ENCODE measurements around the gene DAGLA. TPM values are rescaled to one million over a fixed set of nuclear protein-coding genes. Genes with fewer than 3 reads are reported as not detected.

The DAGLA gene
- total RNA-seq, 1 experiment from 2014 or later = 9.5 TPM

GRCh38 chr11:61714916-61715315, 34.7 kb downstream of the DAGLA start:
- BruUV-seq (replicated peaks) = no TSS peak
- no peaks in the 10 kb centered on the region for H3K27me3 ChIP-seq (replicated peaks; ENCODE audit: control insufficient read depth, insufficient read depth, low read length)
- H3K9me3 Mint-ChIP-seq (ENCODE audit: unreplicated experiment) = no peaks in the 10 kb centered on the region
- DNase-seq = no peak
- H3K4me1 Mint-ChIP-seq (ENCODE audit: low read depth, unreplicated experiment) = peaks cover 13% of the 10 kb centered on the region
- peaks cover 19% of the 10 kb centered on the region for H3K4me1 ChIP-seq
- no peaks in the 10 kb centered on the region for H3K27me3 Mint-ChIP-seq (ENCODE audit: insufficient read depth, unreplicated experiment)
- peaks cover 5% of the 10 kb centered on the region for H3K36me3 Mint-ChIP-seq (ENCODE audit: insufficient read depth, unreplicated experiment)
- H3K4me3 Mint-ChIP-seq (ENCODE audit: unreplicated experiment) = no peak overlapping the region
- intact Hi-C loops (cut with micrococcal nuclease; ENCODE audit: unreplicated experiment) = loop anchor here (5.0 kb wide), 1 partner anchor 33 kb away; the partner anchor contains the start of gene DAGLA
- CTCF ChIA-PET = interaction anchor here (1.9 kb wide), 1 partner anchor 19 kb away, joined by 9 read pairs; no protein-coding TSS in a partner anchor
- no peaks in the 10 kb centered on the region for H3K9me3 ChIP-seq
- H3K4me3 ChIP-seq (ENCODE audit: low read depth, low read length) = no peak overlapping the region
- no peak for TF ChIP-seq CTCF (IDR thresholded peaks at IDR 0.05; ENCODE audit: insufficient read depth in 1 of 2, low read depth in 1 of 2, low read length in 1 of 2, severe bottlenecking in 1 of 2, unreplicated experiment in 1 of 2)
- H3K27ac Mint-ChIP-seq (ENCODE audit: unreplicated experiment) = no peak overlapping the region
- no peaks in the 10 kb centered on the region for H3K36me3 ChIP-seq (ENCODE audit: control insufficient read depth, insufficient read depth, low read length)
- POLR2A ChIA-PET = no interaction called here

- BruUV-seq (replicated peaks) = no TSS peak
- peaks cover 5% of the 10 kb centered on the region for H3K36me3 Mint-ChIP-seq (ENCODE audit: insufficient read depth, unreplicated experiment)
These were observed 35.7 kb downstream of the DAGLA start for GRCh38 chr11:61715867-61716266.

More at GRCh38 chr11:61715867-61716266, 35.7 kb downstream of the DAGLA start:
- TF ChIP-seq CTCF (IDR thresholded peaks at IDR 0.05; ENCODE audit: insufficient read depth in 1 of 2, low read depth in 1 of 2, low read length in 1 of 2, severe bottlenecking in 1 of 2, unreplicated experiment in 1 of 2) = no peak
- POLR2A ChIA-PET = no interaction called here
- Histone ChIP-seq H3K36me3 (ENCODE audit: control insufficient read depth, insufficient read depth, low read length) (no peaks in the 10 kb centered on the region; the same call in 1 of the 2 replicates), H3K4me1 (peaks cover 19% of the 10 kb centered on the region), H3K27me3 (replicated peaks; ENCODE audit: control insufficient read depth, insufficient read depth, low read length) (no peaks in the 10 kb centered on the region), H3K4me3 (ENCODE audit: low read depth, low read length) (no peak overlapping the region), H3K9me3 (no peaks in the 10 kb centered on the region)
- CTCF ChIA-PET = interaction anchor here (1.2 to 1.9 kb wide), 2 partner anchors 12 to 18 kb away, joined by 3 to 9 read pairs; no protein-coding TSS in a partner anchor
- DNase-seq = no peak
- intact Hi-C loops (cut with micrococcal nuclease; ENCODE audit: unreplicated experiment) = loop anchor here (5.0 kb wide), 1 partner anchor 34 kb away; the partner anchor contains the start of gene DAGLA
- peaks cover 13% of the 10 kb centered on the region for H3K4me1 Mint-ChIP-seq (ENCODE audit: low read depth, unreplicated experiment)
- peak overlapping the region; percentile 8 for H3K27ac Mint-ChIP-seq (ENCODE audit: unreplicated experiment)
- H3K4me3 Mint-ChIP-seq (ENCODE audit: unreplicated experiment) = no peak overlapping the region
- no peaks in the 10 kb centered on the region for H3K9me3 Mint-ChIP-seq (ENCODE audit: unreplicated experiment)
- H3K27me3 Mint-ChIP-seq (ENCODE audit: insufficient read depth, unreplicated experiment) = no peaks in the 10 kb centered on the region
